ENCODE results near the gene SRPX2. TPM values are rescaled to one million over a fixed set of nuclear protein-coding genes. Genes with fewer than 3 reads are reported as not detected.

SRPX2 gene
- total RNA-seq, 2 experiments from 2014 or later, result not detected

DNA sequence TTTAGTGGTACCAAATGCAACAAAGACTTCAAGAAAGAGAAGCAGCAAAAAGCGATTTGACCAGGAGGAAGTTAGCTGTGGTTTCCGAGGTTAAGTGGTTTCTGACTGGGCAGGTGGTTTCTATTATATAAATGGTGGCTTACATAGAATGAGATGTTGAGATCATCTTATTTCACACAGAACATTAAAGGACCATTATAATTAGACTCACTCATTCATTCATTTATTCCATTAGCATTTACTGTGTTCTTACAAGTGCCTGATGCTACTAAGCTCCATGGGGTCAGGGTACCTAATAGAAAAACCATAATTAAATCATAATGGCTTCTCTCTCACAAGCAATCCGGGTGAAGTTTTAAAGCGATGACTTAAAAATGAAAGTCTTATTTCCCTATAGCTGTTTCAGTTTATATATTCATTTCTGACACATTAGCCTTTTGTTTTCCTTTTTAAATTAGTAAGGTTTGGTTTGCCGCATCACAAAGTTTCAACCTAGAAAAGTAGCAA is 18.0 kb upstream of the SRPX2 start:
- Histone ChIP-seq H2AFZ (ENCODE audit: low read length) (no peak overlapping the region), H4K20me1 (ENCODE audit: insufficient read depth, low read length) (no peaks in the 10 kb centered on the region), H3K36me3 (ENCODE audit: insufficient read depth, low read length) (no peaks in the 10 kb centered on the region), H3K79me2 (ENCODE audit: insufficient read depth, low read depth, low read length) (no peaks in the 10 kb centered on the region), H3K27ac (ENCODE audit: low read depth, low read length, poor library complexity, severe bottlenecking) (no peak overlapping the region), H3K4me3 (ENCODE audit: low read depth, low read length, poor library complexity, severe bottlenecking) (no peak overlapping the region), H3K9me3 (ENCODE audit: low read length) (no peaks in the 10 kb centered on the region), H3K4me2 (ENCODE audit: low read length) (no peak overlapping the region), H3K9me2 (ENCODE audit: insufficient read depth, low read length) (no peaks in the 10 kb centered on the region), H3K4me1 (ENCODE audit: insufficient read depth, low read length, poor library complexity, severe bottlenecking) (no peaks in the 10 kb centered on the region)
- CTCF ChIA-PET (ENCODE audit: unreplicated experiment), result no interaction called here
- TF ChIP-seq EZH2phosphoT487 (IDR thresholded peaks at IDR 0.05; ENCODE audit: borderline replicate concordance, low read depth, low read length), result no peak
- TF ChIP-seq, protein P1, sequence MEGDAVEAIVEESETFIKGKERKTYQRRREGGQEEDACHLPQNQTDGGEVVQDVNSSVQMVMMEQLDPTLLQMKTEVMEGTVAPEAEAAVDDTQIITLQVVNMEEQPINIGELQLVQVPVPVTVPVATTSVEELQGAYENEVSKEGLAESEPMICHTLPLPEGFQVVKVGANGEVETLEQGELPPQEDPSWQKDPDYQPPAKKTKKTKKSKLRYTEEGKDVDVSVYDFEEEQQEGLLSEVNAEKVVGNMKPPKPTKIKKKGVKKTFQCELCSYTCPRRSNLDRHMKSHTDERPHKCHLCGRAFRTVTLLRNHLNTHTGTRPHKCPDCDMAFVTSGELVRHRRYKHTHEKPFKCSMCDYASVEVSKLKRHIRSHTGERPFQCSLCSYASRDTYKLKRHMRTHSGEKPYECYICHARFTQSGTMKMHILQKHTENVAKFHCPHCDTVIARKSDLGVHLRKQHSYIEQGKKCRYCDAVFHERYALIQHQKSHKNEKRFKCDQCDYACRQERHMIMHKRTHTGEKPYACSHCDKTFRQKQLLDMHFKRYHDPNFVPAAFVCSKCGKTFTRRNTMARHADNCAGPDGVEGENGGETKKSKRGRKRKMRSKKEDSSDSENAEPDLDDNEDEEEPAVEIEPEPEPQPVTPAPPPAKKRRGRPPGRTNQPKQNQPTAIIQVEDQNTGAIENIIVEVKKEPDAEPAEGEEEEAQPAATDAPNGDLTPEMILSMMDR (conservative IDR thresholded peaks at IDR 0.05; ENCODE audit: low read length), result no peak
- POLR2A ChIA-PET, result no interaction called here
- no TSS peak for BruUV-seq (replicated peaks)
- DNase-seq (ENCODE audit: low spot score), result peak; percentile 16
- intact Hi-C loops (cut with micrococcal nuclease; ENCODE audit: unreplicated experiment), result no loop called here

DNA sequence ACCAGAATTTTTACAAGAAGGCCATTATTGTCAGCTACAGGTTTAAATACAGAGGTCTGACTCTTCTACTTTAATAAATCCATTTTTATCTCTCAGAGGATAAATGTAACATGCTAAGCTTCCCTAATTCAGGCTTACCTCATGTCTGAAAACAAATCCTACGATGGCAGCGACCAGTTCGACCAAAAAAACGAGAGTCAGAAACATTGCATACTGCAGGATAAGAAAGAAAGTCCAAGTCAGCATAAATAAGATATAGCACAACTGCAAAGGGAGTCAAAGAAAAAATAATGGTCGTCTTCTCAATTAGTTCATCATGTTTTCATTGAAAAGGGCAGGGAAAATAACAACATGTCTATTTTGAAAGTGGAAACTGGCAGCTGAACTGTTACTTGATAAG is 9.0 kb upstream of the SRPX2 start:
- Histone ChIP-seq H3K9me2 (ENCODE audit: insufficient read depth, low read length) (no peaks in the 10 kb centered on the region), H3K79me2 (ENCODE audit: insufficient read depth, low read depth, low read length) (no peaks in the 10 kb centered on the region), H3K9me3 (ENCODE audit: low read length) (no peaks in the 10 kb centered on the region), H3K4me1 (ENCODE audit: insufficient read depth, low read length, poor library complexity, severe bottlenecking) (no peaks in the 10 kb centered on the region), H3K27ac (ENCODE audit: low read depth, low read length, poor library complexity, severe bottlenecking) (no peak overlapping the region), H3K4me2 (ENCODE audit: low read length) (no peak overlapping the region), H3K4me3 (ENCODE audit: low read depth, low read length, poor library complexity, severe bottlenecking) (no peak overlapping the region), H2AFZ (ENCODE audit: low read length) (no peak overlapping the region), H3K36me3 (ENCODE audit: insufficient read depth, low read length) (no peaks in the 10 kb centered on the region), H4K20me1 (ENCODE audit: insufficient read depth, low read length) (no peaks in the 10 kb centered on the region)
- ChIA-PET CTCF (ENCODE audit: unreplicated experiment) (no interaction called here), POLR2A (interaction anchor here (0.6 kb wide), 1 partner anchor 341 kb away, joined by 3 read pairs; no protein-coding TSS in a partner anchor)
- no peak for TF ChIP-seq EZH2phosphoT487 (IDR thresholded peaks at IDR 0.05; ENCODE audit: borderline replicate concordance, low read depth, low read length)
- TF ChIP-seq, protein P1 (conservative IDR thresholded peaks at IDR 0.05; ENCODE audit: low read length), result no peak
- intact Hi-C loops (cut with micrococcal nuclease; ENCODE audit: unreplicated experiment), result no loop called here
- BruUV-seq (replicated peaks), result no TSS peak
- DNase-seq (ENCODE audit: low spot score), result no peak

- Histone ChIP-seq H2AFZ (ENCODE audit: low read length) (no peak overlapping the region), H3K4me3 (ENCODE audit: low read depth, low read length, poor library complexity, severe bottlenecking) (no peak overlapping the region), H3K27ac (ENCODE audit: low read depth, low read length, poor library complexity, severe bottlenecking) (no peak overlapping the region), H3K4me1 (ENCODE audit: insufficient read depth, low read length, poor library complexity, severe bottlenecking) (no peaks in the 10 kb centered on the region), H3K36me3 (ENCODE audit: insufficient read depth, low read length) (no peaks in the 10 kb centered on the region), H3K9me2 (ENCODE audit: insufficient read depth, low read length) (no peaks in the 10 kb centered on the region), H3K9me3 (ENCODE audit: low read length) (no peaks in the 10 kb centered on the region), H3K79me2 (ENCODE audit: insufficient read depth, low read depth, low read length) (no peaks in the 10 kb centered on the region), H3K4me2 (ENCODE audit: low read length) (no peak overlapping the region), H4K20me1 (ENCODE audit: insufficient read depth, low read length) (no peaks in the 10 kb centered on the region)
- BruUV-seq (replicated peaks), result no TSS peak
- CTCF ChIA-PET (ENCODE audit: unreplicated experiment), result no interaction called here
- POLR2A ChIA-PET, result no interaction called here
- no peak for DNase-seq (ENCODE audit: low spot score)
- TF ChIP-seq, protein P1 (conservative IDR thresholded peaks at IDR 0.05; ENCODE audit: low read length), result no peak
- no peak for TF ChIP-seq EZH2phosphoT487 (IDR thresholded peaks at IDR 0.05; ENCODE audit: borderline replicate concordance, low read depth, low read length)
- intact Hi-C loops (cut with micrococcal nuclease; ENCODE audit: unreplicated experiment), result no loop called here
Measured at GRCh38 chrX:100635989-100636320, 8.0 kb upstream of the SRPX2 start.
